SU-DHL-6 (cell line): ENCODE results near the gene G3BP1.

ENCODE experiments used
- EZH2phosphoT487 ChIP-seq: fragments of 200-600 bp; sonication (generic), shearing (Covaris generic); conservative IDR thresholded peaks from 2 replicates; pipeline ENCODE4 v1.6.1; 2018; ENCODE audit warnings: mild to moderate bottlenecking, antibody characterized with exemption, low read length, moderate library complexity, mixed read lengths
- TF ChIP-seq, protein P1 (sequence below): fragments of 200-600 bp; sonication (generic); IDR thresholded peaks from one replicate; pipeline ENCODE4 v1.5.1; 2017; ENCODE audit warnings: antibody characterized with exemption, mild to moderate bottlenecking, low read length, moderate library complexity; ENCODE audit not compliant: insufficient read depth, poor library complexity, severe bottlenecking

DNA sequence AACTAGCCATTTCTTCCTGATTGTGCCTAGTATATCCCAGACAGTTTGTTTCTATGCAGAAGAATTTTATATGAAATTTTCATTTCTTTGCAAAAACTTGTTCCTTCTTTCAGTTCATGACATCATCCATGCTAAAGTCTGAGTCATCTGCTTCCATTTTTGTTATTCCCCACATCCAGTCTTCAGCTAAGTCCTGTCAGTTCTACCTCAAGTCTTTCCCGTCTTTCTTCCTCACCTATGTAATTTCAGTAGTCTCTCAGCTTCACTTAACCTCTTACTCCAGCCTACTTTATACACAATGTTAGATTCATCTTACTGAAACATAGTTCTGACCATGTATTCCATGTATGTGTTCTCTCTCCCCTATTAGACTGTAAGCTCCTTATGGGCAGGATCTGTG, 39.1 kb downstream of the G3BP1 start:
- TF ChIP-seq, protein P1, sequence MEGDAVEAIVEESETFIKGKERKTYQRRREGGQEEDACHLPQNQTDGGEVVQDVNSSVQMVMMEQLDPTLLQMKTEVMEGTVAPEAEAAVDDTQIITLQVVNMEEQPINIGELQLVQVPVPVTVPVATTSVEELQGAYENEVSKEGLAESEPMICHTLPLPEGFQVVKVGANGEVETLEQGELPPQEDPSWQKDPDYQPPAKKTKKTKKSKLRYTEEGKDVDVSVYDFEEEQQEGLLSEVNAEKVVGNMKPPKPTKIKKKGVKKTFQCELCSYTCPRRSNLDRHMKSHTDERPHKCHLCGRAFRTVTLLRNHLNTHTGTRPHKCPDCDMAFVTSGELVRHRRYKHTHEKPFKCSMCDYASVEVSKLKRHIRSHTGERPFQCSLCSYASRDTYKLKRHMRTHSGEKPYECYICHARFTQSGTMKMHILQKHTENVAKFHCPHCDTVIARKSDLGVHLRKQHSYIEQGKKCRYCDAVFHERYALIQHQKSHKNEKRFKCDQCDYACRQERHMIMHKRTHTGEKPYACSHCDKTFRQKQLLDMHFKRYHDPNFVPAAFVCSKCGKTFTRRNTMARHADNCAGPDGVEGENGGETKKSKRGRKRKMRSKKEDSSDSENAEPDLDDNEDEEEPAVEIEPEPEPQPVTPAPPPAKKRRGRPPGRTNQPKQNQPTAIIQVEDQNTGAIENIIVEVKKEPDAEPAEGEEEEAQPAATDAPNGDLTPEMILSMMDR: no peak
- no peak for TF ChIP-seq EZH2phosphoT487
